ENCODE measurements around the gene NFKBIA. TPM values are rescaled to one million over a fixed set of nuclear protein-coding genes. Genes with fewer than 3 reads are reported as not detected.
A peak's percentile ranks its signal among the peaks of the same experiment; 100 is the strongest.

The NFKBIA gene
- total and polyA plus RNA-seq, 10 donors, result 107 to 482 (median 305) TPM

DNA sequence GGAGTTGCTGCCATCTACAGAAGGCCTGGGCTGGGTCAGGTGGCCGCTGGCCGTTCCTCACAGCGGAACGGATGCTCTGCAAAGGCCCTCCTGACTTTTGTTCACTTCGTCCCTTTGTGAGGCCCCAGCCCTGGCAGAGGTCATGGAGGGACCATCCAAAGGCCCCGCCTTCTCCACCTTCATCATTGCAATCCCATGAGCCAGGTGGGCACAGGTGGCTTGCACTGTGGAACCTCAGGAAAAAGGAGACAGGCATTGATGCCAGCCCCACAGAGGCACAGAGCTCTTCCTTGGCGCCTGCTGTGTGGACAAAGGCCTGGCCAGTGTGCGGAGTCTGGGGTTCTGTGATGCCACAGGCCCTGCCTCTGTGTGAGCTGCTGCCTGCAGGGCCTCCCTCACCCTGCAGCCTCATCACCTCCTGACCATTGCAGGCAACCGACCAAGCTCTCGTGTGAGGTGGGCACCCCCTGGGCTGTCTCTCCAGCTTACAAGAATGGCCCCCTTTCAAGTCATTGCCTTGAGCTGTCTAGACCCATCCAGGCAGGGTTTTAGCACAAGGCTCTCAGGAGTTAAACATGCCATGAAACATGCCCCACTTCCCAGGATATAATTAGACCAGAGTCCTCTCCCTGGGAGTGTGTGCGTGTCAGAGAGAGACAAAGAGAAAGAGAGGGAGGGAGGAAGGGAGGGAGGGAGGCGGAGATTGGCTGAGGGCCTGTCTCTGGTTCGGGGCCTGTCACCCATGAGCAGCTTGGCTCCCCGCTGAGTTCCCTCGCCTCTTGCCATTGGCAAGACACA, 19.3 kb downstream of the NFKBIA start:
- Histone ChIP-seq H3K4me1 (peaks cover 0 to 30% (median 13%) of the 10 kb centered on the region in 6 donors), H3K27ac (peak overlapping the region in 7 of 8 donors; percentile 58 to 78 (median 68)), H3K4me3 (no peak overlapping the region), H3K36me3 (no peaks in the 10 kb centered on the region), H3K27me3 (replicated peaks in 1 of 7) (no peaks in the 10 kb centered on the region), H3K9me3 (no peaks in the 10 kb centered on the region)
- 69 to 84% (median 79%) methylated on average over 9 to 15 of the region's 15 CpGs for WGBS, 5 donors
- intact Hi-C loops (cut with DNase I; ENCODE audit: low total_unique reads), result no loop called here
- DNase-seq, result no peak
- TF ChIP-seq POLR2A (IDR thresholded peaks at IDR 0.05) (no peak), POLR2AphosphoS5 (IDR thresholded peaks at IDR 0.05) (peak in 2 of 3 donors; percentile 36 to 79), CTCF (IDR thresholded peaks at IDR 0.05 in 8 of 11, conservative IDR thresholded peaks at IDR 0.05 in 3 of 11) (no peak)

GRCh38 chr14:35384455-35385041, 20.0 kb downstream of the NFKBIA start:
- Histone ChIP-seq H3K4me3 (no peak overlapping the region), H3K36me3 (no peaks in the 10 kb centered on the region), H3K27ac (peak overlapping the region in 7 of 8 donors; percentile 58 to 78 (median 68)), H3K4me1 (peaks cover 0 to 30% (median 13%) of the 10 kb centered on the region in 6 donors), H3K27me3 (replicated peaks in 1 of 7) (no peaks in the 10 kb centered on the region), H3K9me3 (no peaks in the 10 kb centered on the region)
- DNase-seq, result no peak
- 66 to 89% (median 72%) methylated on average over 8 to 11 of the region's 11 CpGs for WGBS, 5 donors
- intact Hi-C loops (cut with DNase I; ENCODE audit: low total_unique reads), result no loop called here
- peak in 1 of 11 experiments; percentile 16 for TF ChIP-seq CTCF (IDR thresholded peaks at IDR 0.05 in 8 of 11, conservative IDR thresholded peaks at IDR 0.05 in 3 of 11)
- no peak for TF ChIP-seq POLR2A (IDR thresholded peaks at IDR 0.05)
- TF ChIP-seq POLR2AphosphoS5 (IDR thresholded peaks at IDR 0.05), result peak in 2 of 3 donors; percentile 11 to 46

- intact Hi-C loops (cut with DNase I; ENCODE audit: low total_unique reads), result no loop called here
- peak; percentile 41 for DNase-seq
- H3K27ac ChIP-seq, result peak overlapping the region in 7 of 8 donors; percentile 48 to 78 (median 68)
These were observed 20.7 kb downstream of the NFKBIA start for GRCh38 chr14:35383569-35384454.

More at GRCh38 chr14:35383569-35384454, 20.7 kb downstream of the NFKBIA start:
- Histone ChIP-seq H3K27me3 (replicated peaks in 1 of 7) (no peaks in the 10 kb centered on the region), H3K4me3 (no peak overlapping the region), H3K36me3 (no peaks in the 10 kb centered on the region), H3K4me1 (peaks cover 0 to 30% (median 13%) of the 10 kb centered on the region in 6 donors), H3K9me3 (no peaks in the 10 kb centered on the region)
- 60 to 83% (median 78%) methylated on average over 10 of the region's 10 CpGs for WGBS, 5 donors
- TF ChIP-seq POLR2AphosphoS5 (IDR thresholded peaks at IDR 0.05), result no peak
- no peak for TF ChIP-seq POLR2A (IDR thresholded peaks at IDR 0.05)
- TF ChIP-seq CTCF (IDR thresholded peaks at IDR 0.05 in 8 of 11, conservative IDR thresholded peaks at IDR 0.05 in 3 of 11), result no peak

Data from spleen (tissue), 11 donors.